Mesothelial cell of epicardium (in vitro differentiated cells): ENCODE data around the gene VEPH1. TPM values are rescaled to one million over a fixed set of nuclear protein-coding genes. Genes with fewer than 3 reads are reported as not detected.

Experiments
- DNase-seq, 2 experiments: peaks; one replicate each; pipeline ENCODE4 v3.0.0; 2021; ENCODE audit warnings: low spot score in 2 of 2; ENCODE audit not compliant: unreplicated experiment in 2 of 2
- H3K27ac Mint-ChIP-seq: 2 replicates; pipeline ENCODE4 v1.8.0; 2021; ENCODE audit warnings: mixed read lengths
- H3K27me3 Mint-ChIP-seq: 2 replicates; pipeline ENCODE4 v1.8.0; 2021; ENCODE audit warnings: low read depth, mixed read lengths
- H3K36me3 Mint-ChIP-seq: 2 replicates; pipeline ENCODE4 v1.8.0; 2021; ENCODE audit warnings: mixed read lengths
- H3K4me1 Mint-ChIP-seq: 2 replicates; pipeline ENCODE4 v1.8.0; 2021; ENCODE audit warnings: mixed read lengths
- H3K4me3 Mint-ChIP-seq: 2 replicates; pipeline ENCODE4 v1.8.0; 2021; ENCODE audit warnings: mild to moderate bottlenecking, moderate library complexity, mixed read lengths
- H3K9me3 Mint-ChIP-seq: 2 replicates; pipeline ENCODE4 v1.8.0; 2021; ENCODE audit warnings: mixed read lengths
- total RNA-seq: library from RNA; stranded (reverse); gene quantifications from 3 replicates; pipeline ENCODE4 v1.2.1, GENCODE V29; 2021
- TF ChIP-seq, protein P1 (sequence below): fragments of 200-600 bp; sonication (generic); IDR thresholded peaks from one replicate; pipeline ENCODE4 v1.5.0; 2021; ENCODE audit warnings: antibody characterized with exemption; ENCODE audit not compliant: unreplicated experiment

Gene VEPH1
- total RNA-seq, 1 donor from 2014 or later: 10.2 TPM

- Mint-ChIP-seq H3K27me3 (no peaks in the 10 kb centered on the region), H3K27ac (no peak overlapping the region), H3K9me3 (no peaks in the 10 kb centered on the region), H3K36me3 (no peaks in the 10 kb centered on the region), H3K4me3 (no peak overlapping the region), H3K4me1 (peaks cover 8% of the 10 kb centered on the region)
- no peak for DNase-seq
- TF ChIP-seq, protein P1, sequence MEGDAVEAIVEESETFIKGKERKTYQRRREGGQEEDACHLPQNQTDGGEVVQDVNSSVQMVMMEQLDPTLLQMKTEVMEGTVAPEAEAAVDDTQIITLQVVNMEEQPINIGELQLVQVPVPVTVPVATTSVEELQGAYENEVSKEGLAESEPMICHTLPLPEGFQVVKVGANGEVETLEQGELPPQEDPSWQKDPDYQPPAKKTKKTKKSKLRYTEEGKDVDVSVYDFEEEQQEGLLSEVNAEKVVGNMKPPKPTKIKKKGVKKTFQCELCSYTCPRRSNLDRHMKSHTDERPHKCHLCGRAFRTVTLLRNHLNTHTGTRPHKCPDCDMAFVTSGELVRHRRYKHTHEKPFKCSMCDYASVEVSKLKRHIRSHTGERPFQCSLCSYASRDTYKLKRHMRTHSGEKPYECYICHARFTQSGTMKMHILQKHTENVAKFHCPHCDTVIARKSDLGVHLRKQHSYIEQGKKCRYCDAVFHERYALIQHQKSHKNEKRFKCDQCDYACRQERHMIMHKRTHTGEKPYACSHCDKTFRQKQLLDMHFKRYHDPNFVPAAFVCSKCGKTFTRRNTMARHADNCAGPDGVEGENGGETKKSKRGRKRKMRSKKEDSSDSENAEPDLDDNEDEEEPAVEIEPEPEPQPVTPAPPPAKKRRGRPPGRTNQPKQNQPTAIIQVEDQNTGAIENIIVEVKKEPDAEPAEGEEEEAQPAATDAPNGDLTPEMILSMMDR: no peak
Observed at GRCh38 chr3:157219215-157219614, 284.0 kb downstream of the VEPH1 start.

Other genes with a start within 250 kb of the VEPH1 start
- 35.6 to 44.1 TPM (median 39.9 TPM) in 3 replicates for gene PTX3, start 66.6 kb downstream of the VEPH1 start, total RNA-seq